HCT116 (cell line): Measurements from ENCODE around the gene TRPC6. TPM values are rescaled to one million over a fixed set of nuclear protein-coding genes. Genes with fewer than 3 reads are reported as not detected.

Experiments used
- ATAC-seq: fragments of 200-7000 bp; cut with Tn5 transposase; 2 replicates; pipeline ENCODE4 v1.9.1; 2020; ENCODE audit warnings: mild to moderate bottlenecking, moderate library complexity
- BruUV-seq: library from RNA; stranded (reverse); fragments of 400-500 nt; replicated peaks from 2 replicates; lab custom pipeline; 2021; lab: Mats Ljungman, UMichigan
- CTCF ChIA-PET: fragments of 300-600 bp; sonication (Branson Sonifier 250); formaldehyde crosslinking; loops from one replicate; lab custom pipeline; 2021; ENCODE audit warnings: antibody characterized with exemption; lab: Charles Lee
- POLR2A ChIA-PET: fragments of 300-600, 350-600 bp; sonication (Branson Sonifier 250); formaldehyde crosslinking; loops from one replicate; lab custom pipeline; 2021; ENCODE audit warnings: antibody characterized with exemption; lab: Charles Lee
- RAD21 ChIA-PET, 2 experiments: fragments of 300-600 bp; sonication (Branson Sonifier 250); formaldehyde crosslinking; loops; one replicate each; lab custom pipeline; 2023; ENCODE audit warnings: low total read pairs in 2 of 2; ENCODE audit not compliant: uncharacterized antibody in 2 of 2, unreplicated experiment in 2 of 2, low non-redundant PET in 1 of 2; lab: Charles Lee
- DNase-seq: peaks from one replicate; pipeline ENCODE4 v3.0.0-alpha.2; 2010; ENCODE audit warnings: low read depth, low spot score
- H2AFZ ChIP-seq: fragments of 200-600 bp; shearing (Covaris generic), sonication (generic); 2 replicates; pipeline ENCODE4 v1.6.1; 2017; ENCODE audit warnings: low read depth, mixed run types, mixed read lengths, antibody characterized with exemption, low read length; ENCODE audit not compliant: poor library complexity, severe bottlenecking
- H3K27ac ChIP-seq: 2 replicates; pipeline ENCODE4 v1.5.1; 2012; ENCODE audit warnings: low read depth, low read length
- H3K27me3 ChIP-seq: fragments of 200-600 bp; sonication (generic); 2 replicates; pipeline ENCODE4 v1.6.1; 2016; ENCODE audit warnings: mixed run types, low read length, mixed read lengths; ENCODE audit not compliant: insufficient read depth
- H3K36me3 ChIP-seq, 2 experiments: fragments of 200-500 bp in 1 of 2; fragments of 200-600 bp in 1 of 2; sonication (Bioruptor generic) in 1 of 2; sonication (generic) in 1 of 2; 2 replicates each; pipeline versions ENCODE4 v1.5.1 to v1.6.1; 2014 to 2016; ENCODE audit warnings: low read length in 2 of 2, inconsistent platforms in 1 of 2, mixed read lengths in 1 of 2, mixed run types in 1 of 2; ENCODE audit not compliant: insufficient read depth in 2 of 2, control insufficient read depth in 1 of 2
- H3K4me1 ChIP-seq, 2 experiments: fragments of 200-600 bp in 1 of 2; sonication (generic) in 1 of 2; 2 replicates each; pipeline versions ENCODE4 v1.5.1 to v1.6.1; 2012 to 2017; ENCODE audit warnings: low read length in 2 of 2, inconsistent platforms in 1 of 2, mild to moderate bottlenecking in 1 of 2, mixed read lengths in 1 of 2, mixed run types in 1 of 2, moderate library complexity in 1 of 2; ENCODE audit not compliant: insufficient read depth in 2 of 2, control insufficient read depth in 1 of 2
- H3K4me2 ChIP-seq: fragments of 200-600 bp; sonication (generic); 2 replicates; pipeline ENCODE4 v1.6.1; 2017; ENCODE audit warnings: mixed run types, low read length, mixed read lengths
- H3K4me3 ChIP-seq, 2 experiments: fragments of 200-600 bp in 1 of 2; sonication (generic) in 1 of 2; replicated peaks in 1 of 2; 2 replicates each; pipeline ENCODE4 v1.5.1; 2011 to 2016; ENCODE audit warnings: low read length in 2 of 2, control low read depth in 1 of 2, low read depth in 1 of 2, mild to moderate bottlenecking in 1 of 2, mixed read lengths in 1 of 2, mixed run types in 1 of 2
- H3K79me2 ChIP-seq: fragments of 200-600 bp; sonication (generic); 2 replicates; pipeline ENCODE4 v1.6.1; 2017; ENCODE audit warnings: mild to moderate bottlenecking, mixed run types, low read length, moderate library complexity, mixed read lengths; ENCODE audit not compliant: insufficient read depth
- H3K9ac ChIP-seq: fragments of 200-600 bp; sonication (generic); 2 replicates; pipeline ENCODE4 v1.6.1; 2016; ENCODE audit warnings: low read length, mixed read lengths
- H3K9me2 ChIP-seq: fragments of 200-600 bp; sonication (generic), shearing (Covaris generic); 2 replicates; pipeline ENCODE4 v1.6.1; 2017; ENCODE audit warnings: mixed run types, mild to moderate bottlenecking, moderate library complexity; ENCODE audit not compliant: insufficient read depth
- H3K9me3 ChIP-seq, 2 experiments: fragments of 200-500 bp in 1 of 2; fragments of 200-600 bp in 1 of 2; sonication (Bioruptor generic) in 1 of 2; sonication (generic) in 1 of 2; 2 replicates each; pipeline ENCODE4 v1.6.1; 2014 to 2017; ENCODE audit warnings: low read length in 2 of 2, mixed read lengths in 2 of 2, inconsistent platforms in 1 of 2, low read depth in 1 of 2, mild to moderate bottlenecking in 1 of 2, mixed run types in 1 of 2, moderate library complexity in 1 of 2; ENCODE audit not compliant: control insufficient read depth in 1 of 2, insufficient read depth in 1 of 2
- H4K20me1 ChIP-seq: fragments of 200-600 bp; sonication (generic), shearing (Covaris generic); 2 replicates; pipeline ENCODE4 v1.6.1; 2017; ENCODE audit warnings: mixed run types, mild to moderate bottlenecking, moderate library complexity; ENCODE audit not compliant: insufficient read depth
- ATF3 ChIP-seq: IDR thresholded peaks from 2 replicates; pipeline ENCODE4 v1.6.1; 2012
- CBX3 ChIP-seq: IDR thresholded peaks from 2 replicates; pipeline ENCODE4 v1.6.1; 2012; ENCODE audit warnings: low read depth
- CTCF ChIP-seq, 3 experiments: fragments of 200-600 bp in 1 of 3; sonication (generic) in 1 of 3; IDR thresholded peaks in 2 of 3; conservative IDR thresholded peaks in 1 of 3; 2 replicates each; pipeline ENCODE4 v1.5.1; 2012 to 2017; ENCODE audit warnings: low read depth in 2 of 3, low read length in 2 of 3, antibody characterized with exemption in 1 of 3, borderline replicate concordance in 1 of 3, control low read depth in 1 of 3, mild to moderate bottlenecking in 1 of 3, mixed read lengths in 1 of 3, mixed run types in 1 of 3, moderate library complexity in 1 of 3; ENCODE audit not compliant: insufficient read depth in 1 of 3
- EGR1 ChIP-seq: IDR thresholded peaks from 2 replicates; pipeline ENCODE4 v1.6.1; 2012; ENCODE audit warnings: low read depth
- EZH2 ChIP-seq: fragments of 200-600 bp; sonication (generic); IDR thresholded peaks from 2 replicates; pipeline ENCODE4 v1.6.1; 2017; ENCODE audit warnings: antibody characterized with exemption, mixed run types
- EZH2phosphoT487 ChIP-seq: fragments of 200-600 bp; IDR thresholded peaks from 2 replicates; pipeline ENCODE4 v1.6.1; 2018; ENCODE audit warnings: antibody characterized with exemption, borderline replicate concordance
- FOSL1 ChIP-seq: IDR thresholded peaks from 2 replicates; pipeline ENCODE4 v1.6.1; 2012; ENCODE audit warnings: low read depth
- POLR2A ChIP-seq: IDR thresholded peaks from 2 replicates; pipeline ENCODE4 v1.7.0; 2011; ENCODE audit warnings: borderline replicate concordance; ENCODE audit not compliant: insufficient read depth, insufficient read length; ENCODE audit errors: extremely low read depth
- POLR2AphosphoS5 ChIP-seq: IDR thresholded peaks from 2 replicates; pipeline ENCODE4 v1.6.1; 2011; ENCODE audit warnings: mild to moderate bottlenecking, low read depth, low read length, moderate library complexity
- RAD21 ChIP-seq: IDR thresholded peaks from 2 replicates; pipeline ENCODE4 v1.6.1; 2012; ENCODE audit warnings: low read depth, mild to moderate bottlenecking
- REST ChIP-seq: IDR thresholded peaks from 2 replicates; pipeline ENCODE4 v1.6.1; 2012; ENCODE audit warnings: low read depth
- SRF ChIP-seq: IDR thresholded peaks from 2 replicates; pipeline ENCODE4 v1.6.1; 2012; ENCODE audit warnings: low read depth
- TCF7L2 ChIP-seq: IDR thresholded peaks from 2 replicates; pipeline ENCODE4 v1.7.0; 2011; ENCODE audit warnings: borderline replicate concordance, inconsistent platforms; ENCODE audit not compliant: insufficient read depth, insufficient read length; ENCODE audit errors: extremely low read depth
- intact Hi-C: fragments of 100-400 bp; cut with micrococcal nuclease; formaldehyde crosslinking; loops from 2 replicates; pipeline ENCODE4 v1.10.0; 2022
- total RNA-seq: library from RNA; stranded (reverse); gene quantifications from one replicate; pipeline ENCODE4 v1.2.1, GENCODE V29; 2021; ENCODE audit not compliant: unreplicated experiment
- TF ChIP-seq, protein P1 (sequence below): IDR thresholded peaks from 2 replicates; pipeline ENCODE4 v1.6.1; 2012

Gene TRPC6
- total RNA-seq, 1 experiment from 2014 or later, result not detected

DNA sequence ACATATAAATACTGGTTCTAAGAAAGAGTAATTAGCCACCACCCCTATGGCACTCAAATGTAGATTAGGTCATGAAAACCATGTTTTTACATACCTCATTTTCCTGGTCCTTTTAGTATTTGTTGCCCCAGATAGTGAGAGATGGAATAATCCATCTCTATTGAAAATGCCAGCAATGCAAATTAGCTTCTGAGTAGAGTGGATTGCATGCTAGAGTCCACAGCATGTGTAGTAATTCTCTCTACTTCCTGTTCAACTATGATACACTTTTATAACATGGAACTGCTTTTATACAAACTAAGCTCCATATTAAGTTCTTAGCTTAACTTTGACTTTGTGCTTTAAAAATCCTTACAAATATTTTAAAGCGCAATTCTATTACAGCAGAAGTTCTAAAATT is 73.2 kb downstream of the TRPC6 start:
- intact Hi-C loops, result no loop called here
- CTCF ChIA-PET, result no interaction called here
- RAD21 ChIA-PET, result no interaction called here
- no peak for DNase-seq
- no peak overlapping the region for H3K4me2 ChIP-seq
- H3K27ac ChIP-seq, result no peak overlapping the region
- no peaks in the 10 kb centered on the region for H3K79me2 ChIP-seq
- ATAC-seq, result no peak
- no peaks in the 10 kb centered on the region for H3K9me2 ChIP-seq
- no peaks in the 10 kb centered on the region for H3K36me3 ChIP-seq
- POLR2A ChIA-PET, result no interaction called here
- H3K9ac ChIP-seq, result no peak overlapping the region
- no peak overlapping the region for H3K4me3 ChIP-seq
- H2AFZ ChIP-seq, result no peak overlapping the region
- H3K27me3 ChIP-seq, result 0 out of 2 replicates have a peak, but pooled peaks cover 3% of the 10 kb centered on the region
- BruUV-seq, result no TSS peak
- no peak for TF ChIP-seq RAD21
- no peak for TF ChIP-seq TCF7L2
- no peak for TF ChIP-seq ATF3
- no peak for TF ChIP-seq CTCF (IDR thresholded peaks at IDR 0.05 in 2 of 3, conservative IDR thresholded peaks at IDR 0.05 in 1 of 3; ENCODE audit: borderline replicate concordance in 1 of 3, insufficient read depth in 1 of 3, low read depth in 2 of 3, low read length in 2 of 3)
- no peak for TF ChIP-seq SRF
- no peak for TF ChIP-seq EZH2
- no peak for TF ChIP-seq POLR2A
- no peak for TF ChIP-seq EGR1
- no peaks in the 10 kb centered on the region for H3K4me1 ChIP-seq
- H3K9me3 ChIP-seq, result no peaks in the 10 kb centered on the region
- no peaks in the 10 kb centered on the region for H4K20me1 ChIP-seq

DNA sequence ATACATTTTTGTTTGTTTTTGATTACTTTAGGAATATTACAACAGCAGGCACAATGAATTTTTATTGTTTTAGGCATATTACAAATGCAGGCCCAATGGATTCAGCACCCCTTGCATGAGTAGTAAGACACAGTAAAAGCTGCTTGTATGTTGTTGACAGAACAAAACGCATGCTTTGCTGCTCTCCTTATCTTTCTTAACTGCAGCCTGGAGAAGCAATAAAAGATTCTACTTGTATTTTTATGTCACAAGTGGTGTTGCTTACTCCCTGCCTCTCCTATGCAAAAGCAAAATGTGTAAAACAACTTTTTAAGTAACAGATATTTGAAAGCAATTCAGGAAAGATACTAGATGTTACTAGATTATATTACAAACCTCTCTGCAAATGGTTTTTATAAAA is 73.9 kb downstream of the TRPC6 start:
- no peaks in the 10 kb centered on the region for H3K4me1 ChIP-seq
- H3K9ac ChIP-seq, result no peak overlapping the region
- no peak overlapping the region for H3K4me3 ChIP-seq
- CTCF ChIA-PET, result no interaction called here
- 0 out of 2 replicates have a peak, but pooled peaks cover 2% of the 10 kb centered on the region for H3K27me3 ChIP-seq
- POLR2A ChIA-PET, result no interaction called here
- intact Hi-C loops, result no loop called here
- H3K9me2 ChIP-seq, result no peaks in the 10 kb centered on the region
- H3K27ac ChIP-seq, result no peak overlapping the region
- no peaks in the 10 kb centered on the region for H3K79me2 ChIP-seq
- BruUV-seq, result no TSS peak
- H4K20me1 ChIP-seq, result no peaks in the 10 kb centered on the region
- no peak overlapping the region for H3K4me2 ChIP-seq
- RAD21 ChIA-PET, result no interaction called here
- no peaks in the 10 kb centered on the region for H3K36me3 ChIP-seq
- no peak overlapping the region for H2AFZ ChIP-seq
- no peak for ATAC-seq
- no peak for DNase-seq
- no peaks in the 10 kb centered on the region for H3K9me3 ChIP-seq
- TF ChIP-seq FOSL1, result no peak
- TF ChIP-seq ATF3, result no peak
- TF ChIP-seq CBX3, result no peak
- TF ChIP-seq RAD21, result no peak
- TF ChIP-seq POLR2AphosphoS5, result no peak
- TF ChIP-seq, protein P1, sequence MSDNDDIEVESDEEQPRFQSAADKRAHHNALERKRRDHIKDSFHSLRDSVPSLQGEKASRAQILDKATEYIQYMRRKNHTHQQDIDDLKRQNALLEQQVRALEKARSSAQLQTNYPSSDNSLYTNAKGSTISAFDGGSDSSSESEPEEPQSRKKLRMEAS, result no peak
- no peak for TF ChIP-seq EZH2phosphoT487
- TF ChIP-seq EZH2, result no peak
- TF ChIP-seq REST, result no peak
